Lower leg skin (tissue), 4 donors: Measurements from ENCODE around the gene ITPRID2. TPM values are rescaled to one million over a fixed set of nuclear protein-coding genes. Genes with fewer than 3 reads are reported as not detected.

Experiments
- DNase-seq, 2 donors: peaks; one replicate each; pipeline ENCODE4 v3.0.0-alpha.2; 2019; ENCODE audit warnings: low spot score in 2 of 2
- H3K4me3 ChIP-seq: fragments of 200-600 bp; sonication (generic); 2 replicates; pipeline ENCODE4 v1.5.1; 2017; ENCODE audit warnings: mild to moderate bottlenecking, low read depth; ENCODE audit not compliant: poor library complexity, severe bottlenecking
- CTCF ChIP-seq, 3 donors: fragments of 450-650 bp; IDR thresholded peaks; one replicate each; pipeline ENCODE4 v1.5.1; 2016; ENCODE audit warnings: antibody characterized with exemption in 3 of 3, mild to moderate bottlenecking in 3 of 3, moderate library complexity in 2 of 3
- POLR2A ChIP-seq, 2 donors: fragments of 450-650 bp; IDR thresholded peaks; one replicate each; pipeline ENCODE4 v1.6.1; 2016 to 2017; ENCODE audit warnings: antibody characterized with exemption in 2 of 2, mild to moderate bottlenecking in 1 of 2, moderate library complexity in 1 of 2
- WGBS, 2 donors: methylation state at CpG; one replicate each; pipeline ENCODE4 v1.1.5; 2018; 5-methylcytosine and 5-hydroxymethylcytosine counted together
- intact Hi-C: fragments of 100-400 bp; cut with DNase I; formaldehyde crosslinking; loops from one replicate; pipeline ENCODE4 v1.15.0; 2023; ENCODE audit warnings: low total_unique reads
- total RNA-seq, 4 donors: library from RNA; depleted of rRNA; stranded (reverse); fragments of >200 nt; gene quantifications; one replicate each; pipeline ENCODE4 v1.1.0, GENCODE V29; 2016

The ITPRID2 gene
- total RNA-seq, 4 donors from 2014 or later = 244 to 301 (median 256) TPM

GRCh38 chr2:181876614-181877063 is 14.9 kb upstream of the ITPRID2 start:
- DNase-seq = no peak
- WGBS, 2 donors = 33 to 35% methylated on average over 2 of the region's 2 CpGs
- intact Hi-C loops = no loop called here
- no peak overlapping the region for H3K4me3 ChIP-seq
- TF ChIP-seq POLR2A (IDR thresholded peaks at IDR 0.05) = no peak
- TF ChIP-seq CTCF (IDR thresholded peaks at IDR 0.05) = no peak

- no peak for DNase-seq
- 62 to 83% methylated on average over 2 of the region's 2 CpGs for WGBS, 2 donors
- H3K4me3 ChIP-seq = no peak overlapping the region
- intact Hi-C loops = no loop called here
- TF ChIP-seq POLR2A (IDR thresholded peaks at IDR 0.05) = no peak
- TF ChIP-seq CTCF (IDR thresholded peaks at IDR 0.05) = no peak
These were observed 14.3 kb upstream of the ITPRID2 start for GRCh38 chr2:181877181-181877664.

- H3K4me3 ChIP-seq = no peak overlapping the region
- no peak for DNase-seq
- 41 to 73% methylated on average over 1 to 2 of the region's 2 CpGs for WGBS, 2 donors
- no peak for TF ChIP-seq CTCF (IDR thresholded peaks at IDR 0.05)
- no peak for TF ChIP-seq POLR2A (IDR thresholded peaks at IDR 0.05)
- intact Hi-C loops = no loop called here
These were observed 13.1 kb upstream of the ITPRID2 start for GRCh38 chr2:181878448-181878847.

GRCh38 chr2:181879295-181879694 is 12.2 kb upstream of the ITPRID2 start:
- intact Hi-C loops = no loop called here
- WGBS, 2 donors = 93 to 94% methylated on average over 2 of the region's 2 CpGs
- H3K4me3 ChIP-seq = no peak overlapping the region
- no peak for DNase-seq
- no peak for TF ChIP-seq POLR2A (IDR thresholded peaks at IDR 0.05)
- no peak for TF ChIP-seq CTCF (IDR thresholded peaks at IDR 0.05)

GRCh38 chr2:181882246-181883020 is 9.1 kb upstream of the ITPRID2 start:
- H3K4me3 ChIP-seq = no peak overlapping the region
- intact Hi-C loops = no loop called here
- 78 to 87% methylated on average over 4 of the region's 4 CpGs for WGBS, 2 donors
- TF ChIP-seq CTCF (IDR thresholded peaks at IDR 0.05) (no peak), POLR2A (IDR thresholded peaks at IDR 0.05) (no peak)
- no peak for DNase-seq
